Keratinocyte (primary cell): ENCODE measurements around the gene RAB3D. TPM values are rescaled to one million over a fixed set of nuclear protein-coding genes. Genes with fewer than 3 reads are reported as not detected.
"Not testable (repeated sequence)": the region's sequence is repeated elsewhere in the genome, so short reads cannot be mapped to it uniquely, and the experiment has no call there.

Experiments used
- DNase-seq: peaks from one replicate; pipeline ENCODE4 v3.0.0-alpha.2; 2011; ENCODE audit warnings: low read depth, missing footprints, low spot score
- FAIRE-seq: peaks from 2 replicates; lab custom pipeline; 2011; peaks lifted over from hg19 to GRCh38; lab: Jason Lieb, UNC
- H2AFZ ChIP-seq: 2 replicates; pipeline ENCODE4 v1.6.0; 2012; ENCODE audit warnings: low read length, control low read depth, inconsistent platforms; ENCODE audit not compliant: control insufficient read depth
- H3K27ac ChIP-seq: 2 replicates; pipeline ENCODE4 v1.5.1; 2011; ENCODE audit warnings: low read length; ENCODE audit not compliant: control insufficient read depth, insufficient read depth
- H3K27me3 ChIP-seq: 3 replicates; pipeline ENCODE4 v1.6.0; 2011; ENCODE audit warnings: low read length; ENCODE audit not compliant: control insufficient read depth, insufficient read depth; ENCODE audit errors: extremely low read depth
- H3K36me3 ChIP-seq, 2 experiments: 2 replicates in 1 of 2; 3 replicates in 1 of 2; pipeline ENCODE4 v1.5.1; 2011; ENCODE audit warnings: low read length in 2 of 2, mild to moderate bottlenecking in 1 of 2; ENCODE audit not compliant: control insufficient read depth in 2 of 2, insufficient read depth in 2 of 2; ENCODE audit errors: extremely low read depth in 1 of 2
- H3K4me1 ChIP-seq: 3 replicates; pipeline ENCODE4 v1.5.1; 2011; ENCODE audit warnings: low read length; ENCODE audit not compliant: control insufficient read depth, insufficient read depth; ENCODE audit errors: extremely low read depth
- H3K4me2 ChIP-seq: 3 replicates; pipeline ENCODE4 v1.6.0; 2011; ENCODE audit warnings: low read depth, low read length; ENCODE audit not compliant: control insufficient read depth, insufficient read depth; ENCODE audit errors: extremely low read depth
- H3K4me3 ChIP-seq, 3 experiments: fragments of 200-600 bp in 1 of 3; sonication (generic) in 1 of 3; 2 replicates in 2 of 3; 3 replicates in 1 of 3; pipeline ENCODE4 v1.5.1; 2011 to 2016; ENCODE audit warnings: low read length in 3 of 3, mild to moderate bottlenecking in 3 of 3, control low read depth in 2 of 3, inconsistent platforms in 1 of 3, low read depth in 1 of 3, mixed read lengths in 1 of 3, mixed run types in 1 of 3, moderate library complexity in 1 of 3; ENCODE audit not compliant: control insufficient read depth in 2 of 3, insufficient read depth in 2 of 3; ENCODE audit errors: extremely low read depth in 1 of 3
- H3K79me2 ChIP-seq: 2 replicates; pipeline ENCODE4 v1.6.0; 2012; ENCODE audit warnings: low read length; ENCODE audit not compliant: control insufficient read depth, insufficient read depth
- H3K9ac ChIP-seq: 3 replicates; pipeline ENCODE4 v1.6.0; 2011; ENCODE audit warnings: low read length; ENCODE audit not compliant: control insufficient read depth, insufficient read depth; ENCODE audit errors: extremely low read depth
- H3K9me1 ChIP-seq: 3 replicates; pipeline ENCODE4 v1.6.0; 2011; ENCODE audit warnings: low read length; ENCODE audit not compliant: control insufficient read depth, insufficient read depth; ENCODE audit errors: extremely low read depth
- H3K9me3 ChIP-seq: 2 replicates; pipeline ENCODE4 v1.5.1; 2012; ENCODE audit warnings: low read depth, low read length; ENCODE audit not compliant: control insufficient read depth
- H4K20me1 ChIP-seq: 3 replicates; pipeline ENCODE4 v1.6.0; 2011; ENCODE audit warnings: low read length; ENCODE audit not compliant: control insufficient read depth, insufficient read depth; ENCODE audit errors: extremely low read depth
- EZH2 ChIP-seq: IDR thresholded peaks from one replicate; pipeline ENCODE4 v1.6.1; 2012; ENCODE audit warnings: inconsistent platforms, mild to moderate bottlenecking, low read length, moderate library complexity
- dilution Hi-C: fragments of 300-500 bp; cut with MboI; formaldehyde crosslinking; loops from one replicate; pipeline ENCODE4 v1.7.0; 2020; ENCODE audit warnings: low sequenced_read_pairs; ENCODE audit not compliant: extremely low pct_ligation_motif_present
- polyA plus RNA-seq, 5 experiments: library from polyadenylated mRNA; depleted of rRNA in 3 of 5; stranded (reverse) in 3 of 5; stranded (forward) in 1 of 5; unstranded in 1 of 5; fragments of >200 nt; gene quantifications; 1 replicate in 1 of 5; 2 replicates in 3 of 5; 3 replicates in 1 of 5; pipeline versions ENCODE4 v1.2.1 to v1.2.3, GENCODE V29; 2011 to 2012; ENCODE audit warnings: missing spikeins in 2 of 5, low read depth in 1 of 5, low replicate concordance in 1 of 5
- TF ChIP-seq, protein P1 (sequence below), 3 experiments: IDR thresholded peaks in 1 of 3; conservative IDR thresholded peaks in 1 of 3; optimal IDR thresholded peaks in 1 of 3; 2 replicates in 2 of 3; 3 replicates in 1 of 3; pipeline versions ENCODE3 to v1.5.1; 2011; ENCODE audit warnings: low read length in 3 of 3, mild to moderate bottlenecking in 3 of 3, moderate library complexity in 2 of 3, control low read depth in 1 of 3, inconsistent platforms in 1 of 3; ENCODE audit not compliant: insufficient read depth in 2 of 3; ENCODE audit errors: extremely low read depth in 1 of 3

The RAB3D gene
- polyA plus RNA-seq, 1 donor (not counting 4 experiments of a cell fraction or from before 2014, with no cell fraction given), result 63.1 TPM

DNA sequence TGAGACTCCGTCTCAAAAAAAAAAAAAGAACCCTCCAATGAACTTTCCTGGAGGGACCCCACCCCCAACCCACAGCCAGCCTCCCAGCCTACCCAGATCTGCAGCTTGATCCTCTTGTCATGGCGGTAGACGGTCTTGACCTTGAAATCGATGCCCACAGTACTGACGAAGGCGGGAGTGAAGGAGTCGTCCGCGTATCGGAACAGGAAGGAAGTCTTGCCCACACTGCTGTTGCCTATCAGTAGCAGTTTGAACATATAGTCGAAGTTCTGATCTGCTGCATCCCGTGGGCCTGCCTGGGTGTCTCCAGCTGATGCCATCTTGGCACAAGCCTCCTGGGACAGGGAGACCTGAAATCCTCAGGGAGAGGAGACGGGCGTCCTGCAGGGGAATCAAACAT lies 2.4 kb downstream of the RAB3D start:
- TF ChIP-seq EZH2, result no peak
- TF ChIP-seq, protein P1, sequence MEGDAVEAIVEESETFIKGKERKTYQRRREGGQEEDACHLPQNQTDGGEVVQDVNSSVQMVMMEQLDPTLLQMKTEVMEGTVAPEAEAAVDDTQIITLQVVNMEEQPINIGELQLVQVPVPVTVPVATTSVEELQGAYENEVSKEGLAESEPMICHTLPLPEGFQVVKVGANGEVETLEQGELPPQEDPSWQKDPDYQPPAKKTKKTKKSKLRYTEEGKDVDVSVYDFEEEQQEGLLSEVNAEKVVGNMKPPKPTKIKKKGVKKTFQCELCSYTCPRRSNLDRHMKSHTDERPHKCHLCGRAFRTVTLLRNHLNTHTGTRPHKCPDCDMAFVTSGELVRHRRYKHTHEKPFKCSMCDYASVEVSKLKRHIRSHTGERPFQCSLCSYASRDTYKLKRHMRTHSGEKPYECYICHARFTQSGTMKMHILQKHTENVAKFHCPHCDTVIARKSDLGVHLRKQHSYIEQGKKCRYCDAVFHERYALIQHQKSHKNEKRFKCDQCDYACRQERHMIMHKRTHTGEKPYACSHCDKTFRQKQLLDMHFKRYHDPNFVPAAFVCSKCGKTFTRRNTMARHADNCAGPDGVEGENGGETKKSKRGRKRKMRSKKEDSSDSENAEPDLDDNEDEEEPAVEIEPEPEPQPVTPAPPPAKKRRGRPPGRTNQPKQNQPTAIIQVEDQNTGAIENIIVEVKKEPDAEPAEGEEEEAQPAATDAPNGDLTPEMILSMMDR (optimal IDR thresholded peaks at IDR 0.05 in 1 of 3, IDR thresholded peaks at IDR 0.05 in 1 of 3, conservative IDR thresholded peaks at IDR 0.05 in 1 of 3; ENCODE audit: extremely low read depth in 1 of 3, insufficient read depth in 2 of 3, low read length in 3 of 3), result no peak
- Histone ChIP-seq H3K9me3 (no peaks in the 10 kb centered on the region), H3K4me1 (peaks cover 9% of the 10 kb centered on the region), H3K4me3 (no peak overlapping the region), H3K27ac (no peak overlapping the region), H3K9ac (no peak overlapping the region), H2AFZ (no peak overlapping the region), H3K4me2 (no peak overlapping the region), H3K27me3 (no peaks in the 10 kb centered on the region), H4K20me1 (no peaks in the 10 kb centered on the region), H3K9me1 (peaks cover 3% of the 10 kb centered on the region), H3K36me3 (peaks cover 27 to 29% of the 10 kb centered on the region in 2 experiments), H3K79me2 (peaks cover 14% of the 10 kb centered on the region)
- FAIRE-seq, result no peak
- DNase-seq, result no peak
- dilution Hi-C loops, result no loop called here

DNA sequence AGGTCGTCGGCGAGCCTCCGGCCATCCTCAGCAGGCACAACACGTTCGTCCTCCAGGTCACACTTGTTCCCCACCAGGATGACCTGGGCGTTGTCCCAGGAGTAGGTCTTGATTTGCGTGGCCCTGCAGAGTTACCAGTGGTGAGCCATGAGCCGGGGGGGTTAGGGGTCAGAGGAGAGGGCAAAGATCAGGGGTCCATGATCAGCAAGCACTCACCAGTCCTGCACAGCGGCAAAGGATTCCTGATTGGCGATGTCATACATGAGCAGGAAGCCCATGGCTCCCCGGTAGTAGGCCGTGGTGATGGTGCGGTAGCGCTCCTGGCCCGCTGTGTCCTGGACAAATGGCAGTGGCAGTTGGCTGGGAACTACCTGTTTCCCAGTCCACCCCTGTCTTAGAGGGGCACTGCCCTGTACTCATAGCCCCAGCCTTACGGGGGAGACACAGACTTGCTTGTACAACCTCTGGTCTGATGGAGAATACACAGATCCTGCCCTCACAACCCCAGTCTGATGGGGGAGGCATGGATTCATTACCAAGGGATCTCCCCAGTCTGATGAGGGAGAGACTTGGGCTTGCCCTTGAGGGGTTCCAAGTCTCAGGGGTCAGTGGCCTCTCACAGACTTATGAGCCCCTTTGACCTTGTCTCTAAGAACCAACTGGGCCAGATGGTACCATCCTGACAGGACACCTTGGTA lies 3.9 kb downstream of the RAB3D start:
- dilution Hi-C loops, result no loop called here
- H3K4me2 ChIP-seq, result no peak overlapping the region
- H3K36me3 ChIP-seq, result peaks cover 24 to 26% of the 10 kb centered on the region in 2 experiments
- no peak overlapping the region for H2AFZ ChIP-seq
- peaks cover 9% of the 10 kb centered on the region for H3K4me1 ChIP-seq
- H3K79me2 ChIP-seq, result peaks cover 14% of the 10 kb centered on the region
- FAIRE-seq, result no peak
- H3K27ac ChIP-seq, result no peak overlapping the region
- TF ChIP-seq EZH2, result no peak
- TF ChIP-seq, protein P1 (optimal IDR thresholded peaks at IDR 0.05 in 1 of 3, IDR thresholded peaks at IDR 0.05 in 1 of 3, conservative IDR thresholded peaks at IDR 0.05 in 1 of 3; ENCODE audit: extremely low read depth in 1 of 3, insufficient read depth in 2 of 3, low read length in 3 of 3), result no peak
- H3K9me1 ChIP-seq, result peaks cover 3% of the 10 kb centered on the region
- H3K4me3 ChIP-seq, result no peak overlapping the region
- DNase-seq, result no peak
- H3K9ac ChIP-seq, result no peak overlapping the region
- H4K20me1 ChIP-seq, result no peaks in the 10 kb centered on the region
- H3K9me3 ChIP-seq, result no peaks in the 10 kb centered on the region
- H3K27me3 ChIP-seq, result no peaks in the 10 kb centered on the region

DNA sequence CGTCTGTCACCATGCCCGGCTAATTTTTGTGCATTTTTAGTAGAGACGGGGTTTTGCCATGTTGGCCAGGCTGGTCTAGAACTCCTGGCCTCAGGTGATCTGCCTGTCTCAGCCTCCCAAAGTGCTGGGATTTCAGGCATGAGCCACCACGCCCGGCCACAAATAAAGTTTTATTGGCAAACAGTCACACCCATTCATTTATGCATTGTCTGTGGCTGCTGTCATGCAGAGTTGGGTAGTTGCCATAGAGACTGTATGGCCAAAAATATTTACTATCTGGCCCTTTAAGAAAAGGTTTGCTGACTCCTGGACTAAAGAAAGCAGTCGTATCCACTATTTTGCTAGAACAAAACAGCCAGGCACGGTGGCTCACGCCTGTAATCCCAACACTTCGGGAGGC lies 5.6 kb downstream of the RAB3D start:
- H3K4me1 ChIP-seq, H3K9ac ChIP-seq, DNase-seq, dilution Hi-C loops, H3K9me3 ChIP-seq, H3K4me3 ChIP-seq, H3K27me3 ChIP-seq, H4K20me1 ChIP-seq, H3K4me2 ChIP-seq, H3K27ac ChIP-seq, H3K9me1 ChIP-seq, FAIRE-seq, H2AFZ ChIP-seq: not testable (repeated sequence)
- peaks cover 11% of the 10 kb centered on the region for H3K79me2 ChIP-seq
- H3K36me3 ChIP-seq, result peaks cover 24 to 26% of the 10 kb centered on the region in 2 experiments
